ENCODE results near the gene CDCP2.

CDCP2 gene

DNA sequence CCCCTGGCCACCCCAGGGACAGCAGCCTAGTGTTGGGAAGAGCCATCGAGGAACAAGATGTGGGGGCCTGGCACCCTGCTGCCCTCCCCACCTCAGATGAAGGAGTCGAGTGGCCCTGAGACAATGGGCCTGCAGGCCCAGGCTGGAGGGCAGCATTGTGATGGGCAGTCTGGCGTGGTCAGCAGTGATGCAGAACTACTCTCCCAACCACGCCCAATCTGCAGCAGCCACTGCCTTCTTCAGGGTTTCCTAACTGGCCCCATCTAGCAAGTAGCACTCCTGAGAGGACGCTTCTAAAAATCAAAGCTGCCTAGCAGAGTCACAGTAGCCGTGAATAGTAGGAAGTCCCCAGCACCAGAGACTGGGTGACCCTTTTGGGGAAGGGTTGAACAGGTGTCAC lies 18.5 kb downstream of the CDCP2 start:
- peaks cover 32% of the 10 kb centered on the region for H3K4me1 ChIP-seq (ENCODE audit: control insufficient read depth, insufficient read depth, low read depth, low read length)
- H2BK5ac ChIP-seq (ENCODE audit: low read depth, low read length, poor library complexity, severe bottlenecking) = no peak overlapping the region
- 91% methylated on average over 6 of the region's 6 CpGs for WGBS
- H2BK15ac ChIP-seq (ENCODE audit: low read depth, poor library complexity, severe bottlenecking) = peak overlapping the region; percentile 12
- H3K9ac ChIP-seq (ENCODE audit: low read length) = no peak overlapping the region
- H3K4me3 ChIP-seq (ENCODE audit: insufficient read depth in 1 of 2, low read depth in 1 of 2, low read length in 2 of 2) = no peak overlapping the region
- no peak overlapping the region for H2AFZ ChIP-seq (ENCODE audit: low read depth, low read length)
- no peak overlapping the region for H3K14ac ChIP-seq (ENCODE audit: low read length in 2 of 2)
- no peaks in the 10 kb centered on the region for H3K79me1 ChIP-seq (replicated peaks; ENCODE audit: low read length, poor library complexity, severe bottlenecking)
- H3K27ac ChIP-seq (ENCODE audit: low read length, poor library complexity, severe bottlenecking) = no peak overlapping the region
- no peak overlapping the region for H3K4ac ChIP-seq (ENCODE audit: low read depth in 1 of 2, low read length in 2 of 2)
- H3K23ac ChIP-seq (ENCODE audit: low read length in 2 of 2) = no peak overlapping the region
- no peak overlapping the region for H2BK120ac ChIP-seq (ENCODE audit: low read depth, low read length)
- H2AK5ac ChIP-seq (ENCODE audit: low read length, severe bottlenecking) = peak overlapping the region; percentile 69
- H4K8ac ChIP-seq (ENCODE audit: low read length) = no peak overlapping the region
- H3K18ac ChIP-seq (ENCODE audit: low read depth in 1 of 2, low read length in 2 of 2) = no peak overlapping the region
- no peaks in the 10 kb centered on the region for H3K36me3 ChIP-seq (ENCODE audit: control insufficient read depth in 1 of 2, insufficient read depth in 2 of 2, low read depth in 1 of 2, low read length in 2 of 2)
- H4K91ac ChIP-seq (ENCODE audit: low read length) = no peak overlapping the region
- DNase-seq = no peak
- no peak overlapping the region for H3K4me2 ChIP-seq (ENCODE audit: low read length, poor library complexity, severe bottlenecking)
- no peaks in the 10 kb centered on the region for H3K9me3 ChIP-seq (ENCODE audit: control insufficient read depth, low read length)
- H2BK12ac ChIP-seq (ENCODE audit: low read length in 2 of 2) = no peak overlapping the region
- H3K27me3 ChIP-seq (ENCODE audit: control insufficient read depth in 1 of 2, insufficient read depth in 1 of 2, low read length in 2 of 2) = peaks cover 12 to 21% of the 10 kb centered on the region in 2 experiments

DNA sequence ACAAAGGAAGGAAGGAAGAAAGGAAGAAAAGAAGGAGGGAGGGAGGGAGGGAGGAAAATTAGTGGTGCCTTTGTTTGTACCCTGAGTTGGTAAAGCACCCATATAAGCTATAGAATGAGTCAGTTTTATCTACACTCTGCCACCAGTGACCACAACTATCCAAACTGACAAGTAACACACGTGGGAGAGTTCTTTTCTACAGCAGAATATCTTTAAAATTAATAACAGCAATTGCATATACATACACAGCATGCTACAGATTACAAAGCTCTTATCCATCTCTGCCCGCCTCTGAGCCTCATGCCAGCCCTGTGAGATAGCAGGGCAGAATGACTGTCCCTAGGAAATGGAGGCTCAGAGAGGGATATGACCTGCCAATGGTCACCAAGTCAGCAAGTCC lies 20.3 kb downstream of the CDCP2 start:
- peak overlapping the region; percentile 86 for H2AK5ac ChIP-seq (ENCODE audit: low read length, severe bottlenecking)
- no peak overlapping the region for H2BK12ac ChIP-seq (ENCODE audit: low read length in 2 of 2)
- H3K4me2 ChIP-seq (ENCODE audit: low read length, poor library complexity, severe bottlenecking) = no peak overlapping the region
- no peak overlapping the region for H3K4me3 ChIP-seq (ENCODE audit: insufficient read depth in 1 of 2, low read depth in 1 of 2, low read length in 2 of 2)
- H2BK15ac ChIP-seq (ENCODE audit: low read depth, poor library complexity, severe bottlenecking) = no peak overlapping the region
- no peak for DNase-seq
- no peak overlapping the region for H3K23ac ChIP-seq (ENCODE audit: low read length in 2 of 2)
- H3K18ac ChIP-seq (ENCODE audit: low read depth in 1 of 2, low read length in 2 of 2) = no peak overlapping the region
- H3K14ac ChIP-seq (ENCODE audit: low read length in 2 of 2) = no peak overlapping the region
- 61% methylated on average over 2 of the region's 2 CpGs for WGBS
- peaks cover 12 to 35% of the 10 kb centered on the region in 2 experiments for H3K27me3 ChIP-seq (ENCODE audit: control insufficient read depth in 1 of 2, insufficient read depth in 1 of 2, low read length in 2 of 2)
- no peak overlapping the region for H2BK5ac ChIP-seq (ENCODE audit: low read depth, low read length, poor library complexity, severe bottlenecking)
- no peak overlapping the region for H4K8ac ChIP-seq (ENCODE audit: low read length)
- H2AFZ ChIP-seq (ENCODE audit: low read depth, low read length) = no peak overlapping the region
- H3K36me3 ChIP-seq (ENCODE audit: control insufficient read depth in 1 of 2, insufficient read depth in 2 of 2, low read depth in 1 of 2, low read length in 2 of 2) = no peaks in the 10 kb centered on the region
- no peaks in the 10 kb centered on the region for H3K79me1 ChIP-seq (replicated peaks; ENCODE audit: low read length, poor library complexity, severe bottlenecking)
- no peak overlapping the region for H3K27ac ChIP-seq (ENCODE audit: low read length, poor library complexity, severe bottlenecking)
- no peak overlapping the region for H3K9ac ChIP-seq (ENCODE audit: low read length)
- H3K4ac ChIP-seq (ENCODE audit: low read depth in 1 of 2, low read length in 2 of 2) = no peak overlapping the region
- H4K91ac ChIP-seq (ENCODE audit: low read length) = peak overlapping the region; percentile 34
- H3K4me1 ChIP-seq (ENCODE audit: control insufficient read depth, insufficient read depth, low read depth, low read length) = peaks cover 24% of the 10 kb centered on the region
- no peaks in the 10 kb centered on the region for H3K9me3 ChIP-seq (ENCODE audit: control insufficient read depth, low read length)
- H2BK120ac ChIP-seq (ENCODE audit: low read depth, low read length) = no peak overlapping the region

DNA sequence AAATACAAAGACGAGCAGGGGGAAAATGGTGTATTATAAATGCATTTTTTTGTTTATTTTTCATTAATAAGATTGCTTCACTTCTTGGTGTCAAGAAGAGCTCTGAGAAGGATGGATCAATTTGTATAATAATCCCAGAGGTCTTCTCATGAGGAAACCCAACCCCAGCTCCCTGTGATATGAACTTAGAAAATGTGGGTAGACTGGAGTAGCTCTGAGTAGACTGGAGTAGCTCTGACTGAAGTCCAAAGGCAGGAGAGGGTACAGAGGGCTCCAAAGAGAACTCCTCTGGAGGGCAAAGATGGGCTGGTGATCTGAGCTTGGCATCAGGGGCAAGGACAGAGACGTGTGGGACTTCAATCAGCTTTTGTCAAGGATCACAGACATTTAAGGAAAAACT lies 21.4 kb downstream of the CDCP2 start:
- Histone ChIP-seq H3K9me3 (ENCODE audit: control insufficient read depth, low read length) (no peaks in the 10 kb centered on the region), H3K4me2 (ENCODE audit: low read length, poor library complexity, severe bottlenecking) (no peak overlapping the region), H2AFZ (ENCODE audit: low read depth, low read length) (no peak overlapping the region), H3K79me1 (replicated peaks; ENCODE audit: low read length, poor library complexity, severe bottlenecking) (no peaks in the 10 kb centered on the region), H2AK5ac (ENCODE audit: low read length, severe bottlenecking) (no peak overlapping the region), H3K4me3 (ENCODE audit: insufficient read depth in 1 of 2, low read depth in 1 of 2, low read length in 2 of 2) (no peak overlapping the region), H3K9ac (ENCODE audit: low read length) (no peak overlapping the region), H2BK12ac (ENCODE audit: low read length in 2 of 2) (no peak overlapping the region), H2BK15ac (ENCODE audit: low read depth, poor library complexity, severe bottlenecking) (no peak overlapping the region), H3K18ac (ENCODE audit: low read depth in 1 of 2, low read length in 2 of 2) (no peak overlapping the region), H2BK120ac (ENCODE audit: low read depth, low read length) (no peak overlapping the region), H3K27ac (ENCODE audit: low read length, poor library complexity, severe bottlenecking) (no peak overlapping the region), H3K4ac (ENCODE audit: low read depth in 1 of 2, low read length in 2 of 2) (no peak overlapping the region), H2BK5ac (ENCODE audit: low read depth, low read length, poor library complexity, severe bottlenecking) (no peak overlapping the region), H3K23ac (ENCODE audit: low read length in 2 of 2) (no peak overlapping the region), H4K91ac (ENCODE audit: low read length) (no peak overlapping the region), H3K14ac (ENCODE audit: low read length in 2 of 2) (no peak overlapping the region), H3K36me3 (ENCODE audit: control insufficient read depth in 1 of 2, insufficient read depth in 2 of 2, low read depth in 1 of 2, low read length in 2 of 2) (no peaks in the 10 kb centered on the region), H3K4me1 (ENCODE audit: control insufficient read depth, insufficient read depth, low read depth, low read length) (peaks cover 17% of the 10 kb centered on the region), H4K8ac (ENCODE audit: low read length) (no peak overlapping the region), H3K27me3 (ENCODE audit: control insufficient read depth in 1 of 2, insufficient read depth in 1 of 2, low read length in 2 of 2) (peaks cover 12 to 40% of the 10 kb centered on the region in 2 experiments)
- WGBS = 86% methylated on average over 1 of the region's 2 CpGs
- DNase-seq = no peak

DNA sequence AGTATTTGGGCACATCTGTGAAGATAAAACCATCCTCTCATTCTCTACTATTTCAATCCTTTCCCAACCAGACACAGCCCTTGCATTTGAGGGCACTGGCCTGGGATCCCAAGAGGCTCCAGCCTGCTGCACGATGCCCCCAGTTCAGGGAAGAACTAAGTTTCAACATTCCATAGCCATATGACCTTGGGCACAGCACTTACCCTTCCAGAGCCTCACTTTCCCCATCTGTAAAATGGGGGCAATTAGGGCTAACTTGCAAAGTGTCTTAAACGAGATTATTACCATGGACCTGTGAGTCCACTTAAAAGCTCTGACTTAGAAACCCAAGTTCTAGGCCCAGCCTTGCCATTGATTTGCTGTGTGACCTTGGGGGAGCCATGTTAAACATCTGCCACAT lies 22.9 kb downstream of the CDCP2 start:
- Histone ChIP-seq H3K4me3 (ENCODE audit: insufficient read depth in 1 of 2, low read depth in 1 of 2, low read length in 2 of 2) (no peak overlapping the region), H3K27ac (ENCODE audit: low read length, poor library complexity, severe bottlenecking) (no peak overlapping the region), H3K9ac (ENCODE audit: low read length) (no peak overlapping the region), H4K8ac (ENCODE audit: low read length) (no peak overlapping the region), H3K9me3 (ENCODE audit: control insufficient read depth, low read length) (no peaks in the 10 kb centered on the region), H3K4me2 (ENCODE audit: low read length, poor library complexity, severe bottlenecking) (no peak overlapping the region), H2AK5ac (ENCODE audit: low read length, severe bottlenecking) (no peak overlapping the region), H3K4ac (ENCODE audit: low read depth in 1 of 2, low read length in 2 of 2) (no peak overlapping the region), H2BK15ac (ENCODE audit: low read depth, poor library complexity, severe bottlenecking) (no peak overlapping the region), H2BK12ac (ENCODE audit: low read length in 2 of 2) (no peak overlapping the region), H3K14ac (ENCODE audit: low read length in 2 of 2) (no peak overlapping the region), H3K27me3 (ENCODE audit: control insufficient read depth in 1 of 2, insufficient read depth in 1 of 2, low read length in 2 of 2) (peaks cover 12 to 40% of the 10 kb centered on the region in 2 experiments), H3K79me1 (replicated peaks; ENCODE audit: low read length, poor library complexity, severe bottlenecking) (no peaks in the 10 kb centered on the region), H3K18ac (ENCODE audit: low read depth in 1 of 2, low read length in 2 of 2) (no peak overlapping the region), H3K23ac (ENCODE audit: low read length in 2 of 2) (no peak overlapping the region), H2BK120ac (ENCODE audit: low read depth, low read length) (no peak overlapping the region), H3K36me3 (ENCODE audit: control insufficient read depth in 1 of 2, insufficient read depth in 2 of 2, low read depth in 1 of 2, low read length in 2 of 2) (no peaks in the 10 kb centered on the region), H2AFZ (ENCODE audit: low read depth, low read length) (no peak overlapping the region), H2BK5ac (ENCODE audit: low read depth, low read length, poor library complexity, severe bottlenecking) (no peak overlapping the region), H3K4me1 (ENCODE audit: control insufficient read depth, insufficient read depth, low read depth, low read length) (peaks cover 8% of the 10 kb centered on the region), H4K91ac (ENCODE audit: low read length) (no peak overlapping the region)
- WGBS = 68% methylated on average over 2 of the region's 2 CpGs
- DNase-seq = no peak
